GM10266 (cell line): ENCODE results near the gene POU6F1.
"Not testable (repeated sequence)": the region's sequence is repeated elsewhere in the genome, so short reads cannot be mapped to it uniquely, and the experiment has no call there.

Source experiments
- DNase-seq: peaks from one replicate; pipeline ENCODE4 v3.0.0; 2012; ENCODE audit errors: extremely low spot score
- TF ChIP-seq, protein P1 (sequence below): IDR thresholded peaks from 2 replicates; pipeline ENCODE4 v1.5.1; 2012; ENCODE audit warnings: mild to moderate bottlenecking, low read depth; ENCODE audit not compliant: control insufficient read depth, insufficient read depth; ENCODE audit errors: missing control alignments

The POU6F1 gene, protein sequence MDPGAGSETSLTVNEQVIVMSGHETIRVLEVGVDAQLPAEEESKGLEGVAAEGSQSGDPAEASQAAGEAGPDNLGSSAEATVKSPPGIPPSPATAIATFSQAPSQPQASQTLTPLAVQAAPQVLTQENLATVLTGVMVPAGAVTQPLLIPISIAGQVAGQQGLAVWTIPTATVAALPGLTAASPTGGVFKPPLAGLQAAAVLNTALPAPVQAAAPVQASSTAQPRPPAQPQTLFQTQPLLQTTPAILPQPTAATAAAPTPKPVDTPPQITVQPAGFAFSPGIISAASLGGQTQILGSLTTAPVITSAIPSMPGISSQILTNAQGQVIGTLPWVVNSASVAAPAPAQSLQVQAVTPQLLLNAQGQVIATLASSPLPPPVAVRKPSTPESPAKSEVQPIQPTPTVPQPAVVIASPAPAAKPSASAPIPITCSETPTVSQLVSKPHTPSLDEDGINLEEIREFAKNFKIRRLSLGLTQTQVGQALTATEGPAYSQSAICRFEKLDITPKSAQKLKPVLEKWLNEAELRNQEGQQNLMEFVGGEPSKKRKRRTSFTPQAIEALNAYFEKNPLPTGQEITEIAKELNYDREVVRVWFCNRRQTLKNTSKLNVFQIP

DNA sequence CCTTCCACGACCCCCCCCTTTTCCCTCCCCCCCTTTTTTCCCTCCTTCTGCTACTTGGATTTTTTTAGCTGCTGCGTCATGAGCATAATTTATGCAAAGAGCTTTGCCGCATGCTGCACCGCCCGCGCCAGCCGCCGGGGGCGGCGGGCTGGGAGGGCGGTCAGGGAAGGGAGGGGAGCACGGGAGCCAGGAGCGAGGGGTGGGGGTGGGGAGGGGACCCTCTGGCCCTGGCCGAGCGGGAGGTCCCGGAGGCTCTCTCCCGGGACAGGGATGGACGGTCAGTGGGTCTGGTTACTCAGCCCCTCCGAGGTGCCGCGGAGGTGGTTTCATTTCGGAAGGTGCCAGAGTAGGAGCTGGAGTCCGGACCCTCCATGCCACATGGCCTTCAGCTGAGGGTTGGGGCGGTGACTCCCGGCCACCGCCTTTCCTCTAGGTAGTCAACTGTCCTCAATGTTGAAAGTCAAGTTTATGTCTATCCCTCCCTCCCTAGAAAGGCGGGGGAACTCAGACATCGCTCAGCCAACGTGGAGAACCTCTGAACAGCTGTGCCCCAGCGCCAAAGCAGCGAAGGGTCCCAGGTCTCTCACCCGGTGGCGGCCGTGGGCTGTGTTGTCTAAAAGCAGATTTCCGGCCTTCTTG, at the start of gene POU6F1:
Gene POU6F1, minus strand, starts transcription at position 95 of the 639 bp plus-strand sequence. CDS start 11,226 bp downstream, outside the sequence.
- DNase-seq = peak; percentile 88
- TF ChIP-seq, protein P1, sequence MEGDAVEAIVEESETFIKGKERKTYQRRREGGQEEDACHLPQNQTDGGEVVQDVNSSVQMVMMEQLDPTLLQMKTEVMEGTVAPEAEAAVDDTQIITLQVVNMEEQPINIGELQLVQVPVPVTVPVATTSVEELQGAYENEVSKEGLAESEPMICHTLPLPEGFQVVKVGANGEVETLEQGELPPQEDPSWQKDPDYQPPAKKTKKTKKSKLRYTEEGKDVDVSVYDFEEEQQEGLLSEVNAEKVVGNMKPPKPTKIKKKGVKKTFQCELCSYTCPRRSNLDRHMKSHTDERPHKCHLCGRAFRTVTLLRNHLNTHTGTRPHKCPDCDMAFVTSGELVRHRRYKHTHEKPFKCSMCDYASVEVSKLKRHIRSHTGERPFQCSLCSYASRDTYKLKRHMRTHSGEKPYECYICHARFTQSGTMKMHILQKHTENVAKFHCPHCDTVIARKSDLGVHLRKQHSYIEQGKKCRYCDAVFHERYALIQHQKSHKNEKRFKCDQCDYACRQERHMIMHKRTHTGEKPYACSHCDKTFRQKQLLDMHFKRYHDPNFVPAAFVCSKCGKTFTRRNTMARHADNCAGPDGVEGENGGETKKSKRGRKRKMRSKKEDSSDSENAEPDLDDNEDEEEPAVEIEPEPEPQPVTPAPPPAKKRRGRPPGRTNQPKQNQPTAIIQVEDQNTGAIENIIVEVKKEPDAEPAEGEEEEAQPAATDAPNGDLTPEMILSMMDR = peak; percentile 23

- no peak for DNase-seq
- TF ChIP-seq, protein P1 = no peak
Measured at GRCh38 chr12:51265024-51265423, 47.2 kb upstream of the POU6F1 start.

GRCh38 chr12:51264297-51264696, 46.4 kb upstream of the POU6F1 start:
- TF ChIP-seq, protein P1 = no peak
- DNase-seq = no peak

- DNase-seq = no peak
- TF ChIP-seq, protein P1 = no peak
Measured at GRCh38 chr12:51263341-51263740, 45.5 kb upstream of the POU6F1 start.

GRCh38 chr12:51262758-51263177, 44.9 kb upstream of the POU6F1 start:
- TF ChIP-seq, protein P1 = no peak
- DNase-seq = no peak

DNA sequence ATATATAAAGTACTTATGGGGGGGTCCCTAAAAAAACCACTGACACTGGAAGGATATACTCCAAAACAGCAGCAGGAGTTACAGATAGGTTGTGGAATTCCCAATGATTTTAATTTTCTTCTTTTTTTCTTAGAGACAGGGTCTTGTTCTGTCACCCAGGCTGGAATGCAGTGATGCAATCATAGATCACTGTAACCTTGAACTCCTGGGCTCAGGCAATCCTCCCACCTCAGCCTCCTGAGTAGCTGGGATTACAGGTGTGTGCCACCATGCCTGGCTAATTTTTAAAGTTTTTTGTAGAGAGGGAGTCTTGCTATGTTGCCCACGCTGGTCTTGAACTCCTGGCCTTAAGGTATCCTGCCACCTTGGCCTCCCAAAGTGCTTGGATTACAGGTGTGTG, 41.7 kb upstream of the POU6F1 start:
- DNase-seq = not testable (repeated sequence)

GRCh38 chr12:51254536-51254935, 36.7 kb upstream of the POU6F1 start:
- DNase-seq = no peak
- TF ChIP-seq, protein P1 = no peak
